Measurements from ENCODE around the gene SYTL3.

Gene SYTL3

GRCh38 chr6:158770533-158771330 lies 120.9 kb downstream of the SYTL3 start:
- peaks cover 15% of the 10 kb centered on the region for H3K4me1 ChIP-seq (ENCODE audit: insufficient read depth, insufficient read length)
- no peak for TF ChIP-seq SUZ12 (IDR thresholded peaks at IDR 0.05; ENCODE audit: extremely low read depth, insufficient read depth, insufficient read length)
- TF ChIP-seq YY1 (IDR thresholded peaks at IDR 0.05; ENCODE audit: insufficient read depth, insufficient read length): no peak
- TF ChIP-seq ZNF274 (IDR thresholded peaks at IDR 0.05; ENCODE audit: low read depth, low read length): no peak
- H3K4me3 ChIP-seq (ENCODE audit: insufficient read length, low read depth): no peak overlapping the region
- H3K9ac ChIP-seq (ENCODE audit: insufficient read length, low read depth): no peak overlapping the region
- peaks cover 98% of the 10 kb centered on the region for H3K36me3 ChIP-seq (ENCODE audit: insufficient read depth, insufficient read length, low read length)
- H3K9me3 ChIP-seq (ENCODE audit: insufficient read depth, low read length): no peaks in the 10 kb centered on the region
- H3K27me3 ChIP-seq (ENCODE audit: insufficient read depth, insufficient read length): no peaks in the 10 kb centered on the region
- no peak for DNase-seq (ENCODE audit: low read depth, low spot score)

GRCh38 chr6:158771399-158772152 lies 121.7 kb downstream of the SYTL3 start:
- no peak for DNase-seq (ENCODE audit: low read depth, low spot score)
- Histone ChIP-seq H3K9ac (ENCODE audit: insufficient read length, low read depth) (no peak overlapping the region), H3K9me3 (ENCODE audit: insufficient read depth, low read length) (no peaks in the 10 kb centered on the region), H3K36me3 (ENCODE audit: insufficient read depth, insufficient read length, low read length) (peaks cover 98% of the 10 kb centered on the region), H3K4me1 (ENCODE audit: insufficient read depth, insufficient read length) (peaks cover 15% of the 10 kb centered on the region), H3K4me3 (ENCODE audit: insufficient read length, low read depth) (no peak overlapping the region), H3K27me3 (ENCODE audit: insufficient read depth, insufficient read length) (no peaks in the 10 kb centered on the region)
- TF ChIP-seq SUZ12 (IDR thresholded peaks at IDR 0.05; ENCODE audit: extremely low read depth, insufficient read depth, insufficient read length): no peak
- no peak for TF ChIP-seq YY1 (IDR thresholded peaks at IDR 0.05; ENCODE audit: insufficient read depth, insufficient read length)

GRCh38 chr6:158772172-158772571 lies 122.3 kb downstream of the SYTL3 start:
- H3K36me3 ChIP-seq (ENCODE audit: insufficient read depth, insufficient read length, low read length): peaks cover 98% of the 10 kb centered on the region
- H3K27me3 ChIP-seq (ENCODE audit: insufficient read depth, insufficient read length): no peaks in the 10 kb centered on the region
- H3K9ac ChIP-seq (ENCODE audit: insufficient read length, low read depth): no peak overlapping the region
- TF ChIP-seq ZNF274 (IDR thresholded peaks at IDR 0.05; ENCODE audit: low read depth, low read length) (no peak), SUZ12 (IDR thresholded peaks at IDR 0.05; ENCODE audit: extremely low read depth, insufficient read depth, insufficient read length) (no peak), YY1 (IDR thresholded peaks at IDR 0.05; ENCODE audit: insufficient read depth, insufficient read length) (no peak)
- no peak for DNase-seq (ENCODE audit: low read depth, low spot score)
- H3K4me3 ChIP-seq (ENCODE audit: insufficient read length, low read depth): no peak overlapping the region
- H3K9me3 ChIP-seq (ENCODE audit: insufficient read depth, low read length): no peaks in the 10 kb centered on the region
- H3K4me1 ChIP-seq (ENCODE audit: insufficient read depth, insufficient read length): peaks cover 13% of the 10 kb centered on the region

- H3K9me3 ChIP-seq (ENCODE audit: insufficient read depth, low read length): no peaks in the 10 kb centered on the region
- no peak for DNase-seq (ENCODE audit: low read depth, low spot score)
- no peaks in the 10 kb centered on the region for H3K27me3 ChIP-seq (ENCODE audit: insufficient read depth, insufficient read length)
- no peak overlapping the region for H3K4me3 ChIP-seq (ENCODE audit: insufficient read length, low read depth)
- H3K36me3 ChIP-seq (ENCODE audit: insufficient read depth, insufficient read length, low read length): peaks cover 98% of the 10 kb centered on the region
- H3K9ac ChIP-seq (ENCODE audit: insufficient read length, low read depth): no peak overlapping the region
- peaks cover 13% of the 10 kb centered on the region for H3K4me1 ChIP-seq (ENCODE audit: insufficient read depth, insufficient read length)
- TF ChIP-seq ZNF274 (IDR thresholded peaks at IDR 0.05; ENCODE audit: low read depth, low read length) (no peak), YY1 (IDR thresholded peaks at IDR 0.05; ENCODE audit: insufficient read depth, insufficient read length) (no peak), SUZ12 (IDR thresholded peaks at IDR 0.05; ENCODE audit: extremely low read depth, insufficient read depth, insufficient read length) (no peak)
These were observed 123.1 kb downstream of the SYTL3 start for GRCh38 chr6:158772851-158773371.

- no peak for DNase-seq (ENCODE audit: low read depth, low spot score)
- no peak for TF ChIP-seq ZNF274 (IDR thresholded peaks at IDR 0.05; ENCODE audit: low read depth, low read length)
- no peak for TF ChIP-seq SUZ12 (IDR thresholded peaks at IDR 0.05; ENCODE audit: extremely low read depth, insufficient read depth, insufficient read length)
- Histone ChIP-seq H3K9me3 (ENCODE audit: insufficient read depth, low read length) (no peaks in the 10 kb centered on the region), H3K4me3 (ENCODE audit: insufficient read length, low read depth) (no peak overlapping the region), H3K9ac (ENCODE audit: insufficient read length, low read depth) (no peak overlapping the region), H3K4me1 (ENCODE audit: insufficient read depth, insufficient read length) (peaks cover 11% of the 10 kb centered on the region), H3K27me3 (ENCODE audit: insufficient read depth, insufficient read length) (no peaks in the 10 kb centered on the region), H3K36me3 (ENCODE audit: insufficient read depth, insufficient read length, low read length) (peaks cover 97% of the 10 kb centered on the region)
These were observed 124.0 kb downstream of the SYTL3 start for GRCh38 chr6:158773581-158774449.

- Histone ChIP-seq H3K27me3 (ENCODE audit: insufficient read depth, insufficient read length) (no peaks in the 10 kb centered on the region), H3K9me3 (ENCODE audit: insufficient read depth, low read length) (no peaks in the 10 kb centered on the region), H3K9ac (ENCODE audit: insufficient read length, low read depth) (no peak overlapping the region), H3K36me3 (ENCODE audit: insufficient read depth, insufficient read length, low read length) (peaks cover 94% of the 10 kb centered on the region), H3K4me1 (ENCODE audit: insufficient read depth, insufficient read length) (peaks cover 11% of the 10 kb centered on the region), H3K4me3 (ENCODE audit: insufficient read length, low read depth) (no peak overlapping the region)
- no peak for DNase-seq (ENCODE audit: low read depth, low spot score)
- TF ChIP-seq SUZ12 (IDR thresholded peaks at IDR 0.05; ENCODE audit: extremely low read depth, insufficient read depth, insufficient read length) (no peak), ZNF274 (IDR thresholded peaks at IDR 0.05; ENCODE audit: low read depth, low read length) (no peak), YY1 (IDR thresholded peaks at IDR 0.05; ENCODE audit: insufficient read depth, insufficient read length) (no peak)
These were observed 125.0 kb downstream of the SYTL3 start for GRCh38 chr6:158774717-158775449.

Measured in NT2/D1 (cell line).